ENCODE measurements around the gene SURF1. TPM values are rescaled to one million over a fixed set of nuclear protein-coding genes. Genes with fewer than 3 reads are reported as not detected.

SURF1 gene
- polyA plus RNA-seq, 1 experiment, result 46.1 TPM

- ChIA-PET CTCF (interaction anchor here (0.5 to 1.3 kb wide), 6 partner anchors 9 to 171 kb away, joined by 3 to 7 read pairs (median 4); no protein-coding TSS in a partner anchor), POLR2A (no interaction called here)
- TF ChIP-seq CTCF (IDR thresholded peaks at IDR 0.05; ENCODE audit: insufficient read depth, low read depth, low read length), result peak; percentile 71
- Histone ChIP-seq H3K4me3 (ENCODE audit: low read depth, low read length) (no peak overlapping the region), H3K36me3 (ENCODE audit: control insufficient read depth, insufficient read depth, low read length) (peaks cover 26% of the 10 kb centered on the region), H3K27me3 (ENCODE audit: control insufficient read depth, insufficient read depth, low read length) (no peaks in the 10 kb centered on the region)
- DNase-seq (ENCODE audit: low read depth), result no peak
These were observed 4.2 kb downstream of the SURF1 start for GRCh38 chr9:133351908-133352634.

- Histone ChIP-seq H3K36me3 (ENCODE audit: control insufficient read depth, insufficient read depth, low read length) (peaks cover 26% of the 10 kb centered on the region), H3K4me3 (ENCODE audit: low read depth, low read length) (no peak overlapping the region), H3K27me3 (ENCODE audit: control insufficient read depth, insufficient read depth, low read length) (no peaks in the 10 kb centered on the region)
- ChIA-PET POLR2A (no interaction called here), CTCF (interaction anchor here (1.0 to 1.3 kb wide), 4 partner anchors 9 to 171 kb away, joined by 3 to 4 read pairs (median 3); no protein-coding TSS in a partner anchor)
- no peak for DNase-seq (ENCODE audit: low read depth)
- no peak for TF ChIP-seq CTCF (IDR thresholded peaks at IDR 0.05; ENCODE audit: insufficient read depth, low read depth, low read length)
These were observed 4.8 kb downstream of the SURF1 start for GRCh38 chr9:133351526-133351907.

- TF ChIP-seq CTCF (IDR thresholded peaks at IDR 0.05; ENCODE audit: insufficient read depth, low read depth, low read length), result no peak
- H3K4me3 ChIP-seq (ENCODE audit: low read depth, low read length), result no peak overlapping the region
- DNase-seq (ENCODE audit: low read depth), result no peak
- peaks cover 34% of the 10 kb centered on the region for H3K36me3 ChIP-seq (ENCODE audit: control insufficient read depth, insufficient read depth, low read length)
- ChIA-PET CTCF (interaction anchor here (0.8 to 1.2 kb wide), 3 partner anchors 24 to 136 kb away, joined by 3 read pairs; no protein-coding TSS in a partner anchor), POLR2A (no interaction called here)
- H3K27me3 ChIP-seq (ENCODE audit: control insufficient read depth, insufficient read depth, low read length), result no peaks in the 10 kb centered on the region
These were observed 6.2 kb downstream of the SURF1 start for GRCh38 chr9:133349965-133350616.

GRCh38 chr9:133348718-133349573 is 7.3 kb downstream of the SURF1 start:
- no peaks in the 10 kb centered on the region for H3K27me3 ChIP-seq (ENCODE audit: control insufficient read depth, insufficient read depth, low read length)
- TF ChIP-seq CTCF (IDR thresholded peaks at IDR 0.05; ENCODE audit: insufficient read depth, low read depth, low read length), result no peak
- H3K4me3 ChIP-seq (ENCODE audit: low read depth, low read length), result peak overlapping the region; percentile 99
- ChIA-PET POLR2A (no interaction called here), CTCF (interaction anchor here (1.2 kb wide), 1 partner anchor 25 kb away, joined by 3 read pairs; no protein-coding TSS in a partner anchor)
- peaks cover 45% of the 10 kb centered on the region for H3K36me3 ChIP-seq (ENCODE audit: control insufficient read depth, insufficient read depth, low read length)
- no peak for DNase-seq (ENCODE audit: low read depth)

Data from BJ (cell line).